HepG2 (cell line): ENCODE results near the gene TGFA. TPM values are rescaled to one million over a fixed set of nuclear protein-coding genes. Genes with fewer than 3 reads are reported as not detected.

Experiments
- AGO1 ChIP-seq: fragments of 200-400 bp; formaldehyde crosslinking; IDR thresholded peaks from 2 replicates; pipeline ENCODE4 v1.6.1; 2017; ENCODE audit warnings: mild to moderate bottlenecking, low read depth, low read length, moderate library complexity; ENCODE audit not compliant: poor library complexity, severe bottlenecking
- ATF1 ChIP-seq: IDR thresholded peaks from 2 replicates; pipeline ENCODE4 v1.6.1; 2016; ENCODE audit warnings: mild to moderate bottlenecking, control low read depth
- GATA4 ChIP-seq: sonication (generic); IDR thresholded peaks from 2 replicates; pipeline ENCODE4 v1.6.1; 2016; ENCODE audit warnings: antibody characterized with exemption, low read depth, borderline replicate concordance
- KDM1A ChIP-seq: IDR thresholded peaks from 2 replicates; pipeline ENCODE4 v1.6.1; 2016; ENCODE audit warnings: missing compliant biosample characterization
- MLLT10 ChIP-seq: sonication (generic); formaldehyde crosslinking; IDR thresholded peaks from 2 replicates; pipeline ENCODE4 v1.4.0; 2020; ENCODE audit warnings: missing genetic modification reagents
- NFRKB ChIP-seq: fragments of 450-650 bp; IDR thresholded peaks from 2 replicates; pipeline ENCODE4 v1.6.1; 2017
- NKX3-1 ChIP-seq: sonication (generic); formaldehyde crosslinking; IDR thresholded peaks from 2 replicates; pipeline ENCODE4 v1.5.0; 2020; ENCODE audit warnings: missing genetic modification reagents
- RFXANK ChIP-seq: IDR thresholded peaks from 2 replicates; pipeline ENCODE4 v1.6.1; 2016
- RFXAP ChIP-seq: sonication (generic); formaldehyde crosslinking; IDR thresholded peaks from 2 replicates; pipeline ENCODE4 v1.4.0; 2020; ENCODE audit warnings: missing genetic modification reagents, borderline replicate concordance
- SALL1 ChIP-seq: sonication (generic); formaldehyde crosslinking; IDR thresholded peaks from 2 replicates; pipeline ENCODE4 v1.8.0; 2022; ENCODE audit warnings: mild to moderate bottlenecking, missing genetic modification reagents
- TGIF2 ChIP-seq: IDR thresholded peaks from 2 replicates; pipeline ENCODE4 v1.6.1; 2016; ENCODE audit warnings: control low read depth, missing compliant biosample characterization
- TSC22D2 ChIP-seq: sonication (generic); formaldehyde crosslinking; IDR thresholded peaks from 2 replicates; pipeline ENCODE4 v1.5.1; 2020; ENCODE audit warnings: missing genetic modification reagents, mild to moderate bottlenecking, borderline replicate concordance
- ZNF180 ChIP-seq: sonication (generic); formaldehyde crosslinking; IDR thresholded peaks from 2 replicates; pipeline ENCODE4 v1.4.0; 2020; ENCODE audit warnings: low read depth, missing genetic modification reagents, borderline replicate concordance
- ZNF547 ChIP-seq: sonication (generic); formaldehyde crosslinking; IDR thresholded peaks from 2 replicates; pipeline ENCODE4 v1.5.1; 2020; ENCODE audit warnings: mild to moderate bottlenecking, missing genetic modification reagents
- ZNF839 ChIP-seq: sonication (generic); formaldehyde crosslinking; IDR thresholded peaks from 2 replicates; pipeline ENCODE4 v1.4.0; 2020; ENCODE audit warnings: missing genetic modification reagents, mild to moderate bottlenecking, borderline replicate concordance
- ZSCAN30 ChIP-seq: sonication (generic); formaldehyde crosslinking; IDR thresholded peaks from 2 replicates; pipeline ENCODE4 v1.5.0; 2020; ENCODE audit warnings: mild to moderate bottlenecking, missing genetic modification reagents
- polyA plus RNA-seq, 8 experiments: library from polyadenylated mRNA; depleted of rRNA in 3 of 8; stranded (reverse) in 7 of 8; unstranded in 1 of 8; fragments of >200 nt; fragmentation: Illumina TruSeq in 4 of 8; extraction: Trizol in 4 of 8; gene quantifications; 2 replicates each; pipeline versions ENCODE4 v1.2.1 to v1.2.3, GENCODE V29; 2011 to 2016; ENCODE audit warnings: low read depth in 4 of 8, missing spikeins in 1 of 8, mixed read lengths in 1 of 8; ENCODE audit not compliant: insufficient read depth in 1 of 8
- total RNA-seq, 5 experiments: library from RNA; depleted of rRNA; stranded (reverse); fragments of >200 nt; fragmentation: Illumina TruSeq; extraction: Trizol; gene quantifications; 2 replicates each; pipeline ENCODE4 v1.2.3, GENCODE V29; 2016; ENCODE audit warnings: low read depth in 1 of 5
- TF ChIP-seq, protein P1 (sequence below): sonication (generic); formaldehyde crosslinking; conservative IDR thresholded peaks from 2 replicates; pipeline ENCODE4 v1.4.0; 2020; ENCODE audit warnings: missing genetic modification reagents
- TF ChIP-seq, protein P2 (sequence below), 2 experiments: fragments of 450-650 bp in 1 of 2; sonication (generic) in 1 of 2; formaldehyde crosslinking in 1 of 2; IDR thresholded peaks; 2 replicates each; pipeline versions ENCODE4 v1.6.1 to v1.8.0; 2016 to 2022; ENCODE audit warnings: antibody characterized with exemption in 1 of 2, mild to moderate bottlenecking in 1 of 2, missing genetic modification reagents in 1 of 2
- TF ChIP-seq, protein P3 (sequence below): sonication (generic); formaldehyde crosslinking; IDR thresholded peaks from 2 replicates; pipeline ENCODE4 v1.4.0; 2020; ENCODE audit warnings: missing genetic modification reagents
- TF ChIP-seq, protein P4 (sequence below): IDR thresholded peaks from 2 replicates; pipeline ENCODE4 v1.6.1; 2016; ENCODE audit warnings: missing genetic modification reagents, missing compliant biosample characterization

TGFA gene
- total and polyA plus RNA-seq, 2 of the 13 experiments (the other 11 are each of a cell fraction or from before 2014, with no cell fraction given): 7.8 to 15.3 TPM

DNA sequence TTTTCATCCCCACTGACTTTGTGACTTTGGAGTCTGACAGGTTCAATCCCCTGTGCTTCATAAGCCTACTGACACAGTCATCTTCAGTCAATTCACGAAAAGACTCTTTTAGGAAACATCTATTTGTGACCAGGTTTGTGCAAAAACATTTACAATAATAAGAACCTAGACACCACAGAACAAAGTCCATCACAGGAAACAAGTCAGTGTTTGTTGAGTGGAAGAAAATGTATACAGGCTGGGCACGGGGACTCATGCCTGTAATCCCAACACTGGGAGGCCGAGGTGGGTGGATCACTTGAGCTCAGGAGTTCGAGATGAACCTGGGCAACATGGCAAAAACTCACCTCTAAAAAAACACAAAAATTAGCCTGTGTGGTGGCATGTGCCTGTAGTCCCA, 49.7 kb downstream of the TGFA start (continued):
- TF ChIP-seq, protein P1, sequence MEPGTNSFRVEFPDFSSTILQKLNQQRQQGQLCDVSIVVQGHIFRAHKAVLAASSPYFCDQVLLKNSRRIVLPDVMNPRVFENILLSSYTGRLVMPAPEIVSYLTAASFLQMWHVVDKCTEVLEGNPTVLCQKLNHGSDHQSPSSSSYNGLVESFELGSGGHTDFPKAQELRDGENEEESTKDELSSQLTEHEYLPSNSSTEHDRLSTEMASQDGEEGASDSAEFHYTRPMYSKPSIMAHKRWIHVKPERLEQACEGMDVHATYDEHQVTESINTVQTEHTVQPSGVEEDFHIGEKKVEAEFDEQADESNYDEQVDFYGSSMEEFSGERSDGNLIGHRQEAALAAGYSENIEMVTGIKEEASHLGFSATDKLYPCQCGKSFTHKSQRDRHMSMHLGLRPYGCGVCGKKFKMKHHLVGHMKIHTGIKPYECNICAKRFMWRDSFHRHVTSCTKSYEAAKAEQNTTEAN: peak; percentile 83
- TF ChIP-seq ATF1 (no peak; the same call in 1 of the 2 replicates), ZNF839 (CRISPR knock-in tag) (no peak), SALL1 (peak; percentile 85), MLLT10 (CRISPR knock-in tag) (no peak), TGIF2 (no peak), AGO1 (no peak), RFXANK (CRISPR knock-in tag) (no peak), NFRKB (no peak), ZNF547 (CRISPR knock-in tag) (no peak), RFXAP (CRISPR knock-in tag) (no peak), GATA4 (no peak), TSC22D2 (CRISPR knock-in tag) (no peak), KDM1A (CRISPR knock-in tag) (no peak), ZNF180 (CRISPR knock-in tag) (no peak), ZSCAN30 (CRISPR knock-in tag) (no peak), NKX3-1 (CRISPR knock-in tag) (no peak)
- TF ChIP-seq, protein P2, sequence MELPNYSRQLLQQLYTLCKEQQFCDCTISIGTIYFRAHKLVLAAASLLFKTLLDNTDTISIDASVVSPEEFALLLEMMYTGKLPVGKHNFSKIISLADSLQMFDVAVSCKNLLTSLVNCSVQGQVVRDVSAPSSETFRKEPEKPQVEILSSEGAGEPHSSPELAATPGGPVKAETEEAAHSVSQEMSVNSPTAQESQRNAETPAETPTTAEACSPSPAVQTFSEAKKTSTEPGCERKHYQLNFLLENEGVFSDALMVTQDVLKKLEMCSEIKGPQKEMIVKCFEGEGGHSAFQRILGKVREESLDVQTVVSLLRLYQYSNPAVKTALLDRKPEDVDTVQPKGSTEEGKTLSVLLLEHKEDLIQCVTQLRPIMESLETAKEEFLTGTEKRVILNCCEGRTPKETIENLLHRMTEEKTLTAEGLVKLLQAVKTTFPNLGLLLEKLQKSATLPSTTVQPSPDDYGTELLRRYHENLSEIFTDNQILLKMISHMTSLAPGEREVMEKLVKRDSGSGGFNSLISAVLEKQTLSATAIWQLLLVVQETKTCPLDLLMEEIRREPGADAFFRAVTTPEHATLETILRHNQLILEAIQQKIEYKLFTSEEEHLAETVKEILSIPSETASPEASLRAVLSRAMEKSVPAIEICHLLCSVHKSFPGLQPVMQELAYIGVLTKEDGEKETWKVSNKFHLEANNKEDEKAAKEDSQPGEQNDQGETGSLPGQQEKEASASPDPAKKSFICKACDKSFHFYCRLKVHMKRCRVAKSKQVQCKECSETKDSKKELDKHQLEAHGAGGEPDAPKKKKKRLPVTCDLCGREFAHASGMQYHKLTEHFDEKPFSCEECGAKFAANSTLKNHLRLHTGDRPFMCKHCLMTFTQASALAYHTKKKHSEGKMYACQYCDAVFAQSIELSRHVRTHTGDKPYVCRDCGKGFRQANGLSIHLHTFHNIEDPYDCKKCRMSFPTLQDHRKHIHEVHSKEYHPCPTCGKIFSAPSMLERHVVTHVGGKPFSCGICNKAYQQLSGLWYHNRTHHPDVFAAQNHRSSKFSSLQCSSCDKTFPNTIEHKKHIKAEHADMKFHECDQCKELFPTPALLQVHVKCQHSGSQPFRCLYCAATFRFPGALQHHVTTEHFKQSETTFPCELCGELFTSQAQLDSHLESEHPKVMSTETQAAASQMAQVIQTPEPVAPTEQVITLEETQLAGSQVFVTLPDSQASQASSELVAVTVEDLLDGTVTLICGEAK (IDR thresholded peaks at IDR 0.05): no peak
- TF ChIP-seq, protein P2 (CRISPR knock-in tag; IDR thresholded peaks at IDR 0.05): no peak; the same call in 1 of the 2 replicates
- TF ChIP-seq, protein P3, sequence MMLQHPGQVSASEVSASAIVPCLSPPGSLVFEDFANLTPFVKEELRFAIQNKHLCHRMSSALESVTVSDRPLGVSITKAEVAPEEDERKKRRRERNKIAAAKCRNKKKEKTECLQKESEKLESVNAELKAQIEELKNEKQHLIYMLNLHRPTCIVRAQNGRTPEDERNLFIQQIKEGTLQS (CRISPR knock-in tag): no peak
- TF ChIP-seq, protein P4, sequence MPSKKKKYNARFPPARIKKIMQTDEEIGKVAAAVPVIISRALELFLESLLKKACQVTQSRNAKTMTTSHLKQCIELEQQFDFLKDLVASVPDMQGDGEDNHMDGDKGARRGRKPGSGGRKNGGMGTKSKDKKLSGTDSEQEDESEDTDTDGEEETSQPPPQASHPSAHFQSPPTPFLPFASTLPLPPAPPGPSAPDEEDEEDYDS (CRISPR knock-in tag): no peak
